Thyroid gland (tissue), 4 donors: ENCODE data around the gene YPEL2. TPM values are rescaled to one million over a fixed set of nuclear protein-coding genes. Genes with fewer than 3 reads are reported as not detected.
A peak's percentile ranks its signal among the peaks of the same experiment; 100 is the strongest.

Experiments
- DNase-seq, 2 donors: peaks; one replicate each; pipeline ENCODE4 v3.0.0-alpha.2; 2019
- H3K27ac ChIP-seq, 3 donors: fragments of 200-600 bp; sonication (generic); 1 replicate in 2 of 3; 2 replicates in 1 of 3; pipeline ENCODE4 v1.5.1; 2016 to 2019; ENCODE audit warnings: mild to moderate bottlenecking in 1 of 3, moderate library complexity in 1 of 3
- H3K27me3 ChIP-seq: fragments of 200-600 bp; sonication (generic); one replicate; pipeline ENCODE4 v1.5.1; 2019
- H3K36me3 ChIP-seq, 2 donors: fragments of 200-600 bp; sonication (generic); one replicate each; pipeline ENCODE4 v1.5.1; 2016 to 2019
- H3K4me1 ChIP-seq, 2 donors: fragments of 200-600 bp; sonication (generic); one replicate each; pipeline ENCODE4 v1.5.1; 2017 to 2019
- H3K4me3 ChIP-seq, 3 donors: fragments of 200-600 bp; sonication (generic); replicated peaks in 1 of 3; 1 replicate in 2 of 3; 2 replicates in 1 of 3; pipeline ENCODE4 v1.5.1; 2016; ENCODE audit warnings: mild to moderate bottlenecking in 1 of 3
- H3K9me3 ChIP-seq: fragments of 200-600 bp; sonication (generic); one replicate; pipeline ENCODE4 v1.5.1; 2017
- POLR2A ChIP-seq, 2 donors: fragments of 450-650 bp; IDR thresholded peaks; one replicate each; pipeline ENCODE4 v1.6.1; 2017; ENCODE audit warnings: antibody characterized with exemption in 2 of 2, mild to moderate bottlenecking in 2 of 2, moderate library complexity in 1 of 2
- WGBS, 2 donors: methylation state at CpG; one replicate each; pipeline ENCODE4 v1.1.5; 2017; 5-methylcytosine and 5-hydroxymethylcytosine counted together
- intact Hi-C: fragments of 100-400 bp; cut with DNase I; formaldehyde crosslinking; loops from one replicate; pipeline ENCODE4 v1.15.1; 2023
- total RNA-seq, 4 donors: library from RNA; depleted of rRNA; stranded (reverse); fragments of >200 nt; gene quantifications; one replicate each; pipeline ENCODE4 v1.2.3, GENCODE V29; 2016
- TF ChIP-seq, protein P1 (sequence below), 6 experiments: fragments of 200-600 bp in 3 of 6; fragments of 450-650 bp in 3 of 6; sonication (generic) in 3 of 6; IDR thresholded peaks; one replicate each; pipeline ENCODE4 v1.5.1; 2016 to 2019; ENCODE audit warnings: antibody characterized with exemption in 6 of 6, mild to moderate bottlenecking in 2 of 6, inconsistent platforms in 1 of 6, moderate library complexity in 1 of 6

Gene YPEL2
- total RNA-seq, 4 donors from 2014 or later, result 29.5 to 67.2 (median 39.9) TPM

DNA sequence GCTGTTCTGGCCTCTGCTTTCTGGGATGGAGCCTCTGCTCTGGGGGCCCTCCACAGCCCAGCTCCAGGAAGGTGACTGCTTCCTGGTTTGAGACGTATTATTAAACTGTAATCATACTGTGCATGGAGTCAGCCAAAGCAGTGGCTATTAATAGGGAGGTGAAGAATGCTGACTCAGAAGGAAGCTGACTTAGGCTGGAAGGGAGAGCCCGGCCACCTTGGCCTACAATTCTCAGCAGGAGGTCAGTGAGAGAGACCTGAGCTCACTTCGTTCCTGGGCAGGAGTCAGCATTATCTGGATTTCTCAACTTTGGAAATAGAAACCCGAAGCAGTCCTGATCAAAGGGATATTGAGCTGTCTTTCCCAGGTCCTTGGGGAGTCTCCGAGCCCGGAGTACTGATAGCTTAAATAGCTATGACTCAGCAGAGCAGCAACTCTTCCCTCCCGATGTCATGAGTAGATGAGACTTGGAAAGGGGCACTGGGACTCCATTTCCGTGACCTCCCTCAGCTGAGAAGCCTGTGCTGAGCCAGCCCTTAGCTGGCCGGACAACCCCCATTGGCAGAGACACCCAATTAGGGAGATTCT lies 91.8 kb downstream of the YPEL2 start:
- peak; percentile 69 to 71 for DNase-seq
- peaks cover 56 to 73% of the 10 kb centered on the region in 2 donors for H3K4me1 ChIP-seq
- H3K27ac ChIP-seq, result peak overlapping the region; percentile 67 to 86 (median 81)
- intact Hi-C loops, result loop anchor here (5.0 kb wide), 1 partner anchor 91 kb away; the partner anchor contains the start of gene YPEL2
- H3K36me3 ChIP-seq, result no peaks in the 10 kb centered on the region
- WGBS, 2 donors, result 27% methylated on average over 9 of the region's 9 CpGs
- no peak overlapping the region for H3K4me3 ChIP-seq
- no peaks in the 10 kb centered on the region for H3K9me3 ChIP-seq
- H3K27me3 ChIP-seq, result no peaks in the 10 kb centered on the region
- TF ChIP-seq, protein P1, sequence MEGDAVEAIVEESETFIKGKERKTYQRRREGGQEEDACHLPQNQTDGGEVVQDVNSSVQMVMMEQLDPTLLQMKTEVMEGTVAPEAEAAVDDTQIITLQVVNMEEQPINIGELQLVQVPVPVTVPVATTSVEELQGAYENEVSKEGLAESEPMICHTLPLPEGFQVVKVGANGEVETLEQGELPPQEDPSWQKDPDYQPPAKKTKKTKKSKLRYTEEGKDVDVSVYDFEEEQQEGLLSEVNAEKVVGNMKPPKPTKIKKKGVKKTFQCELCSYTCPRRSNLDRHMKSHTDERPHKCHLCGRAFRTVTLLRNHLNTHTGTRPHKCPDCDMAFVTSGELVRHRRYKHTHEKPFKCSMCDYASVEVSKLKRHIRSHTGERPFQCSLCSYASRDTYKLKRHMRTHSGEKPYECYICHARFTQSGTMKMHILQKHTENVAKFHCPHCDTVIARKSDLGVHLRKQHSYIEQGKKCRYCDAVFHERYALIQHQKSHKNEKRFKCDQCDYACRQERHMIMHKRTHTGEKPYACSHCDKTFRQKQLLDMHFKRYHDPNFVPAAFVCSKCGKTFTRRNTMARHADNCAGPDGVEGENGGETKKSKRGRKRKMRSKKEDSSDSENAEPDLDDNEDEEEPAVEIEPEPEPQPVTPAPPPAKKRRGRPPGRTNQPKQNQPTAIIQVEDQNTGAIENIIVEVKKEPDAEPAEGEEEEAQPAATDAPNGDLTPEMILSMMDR (IDR thresholded peaks at IDR 0.05), result no peak
- TF ChIP-seq POLR2A (IDR thresholded peaks at IDR 0.05), result peak in 1 of 2 donors; percentile 27

DNA sequence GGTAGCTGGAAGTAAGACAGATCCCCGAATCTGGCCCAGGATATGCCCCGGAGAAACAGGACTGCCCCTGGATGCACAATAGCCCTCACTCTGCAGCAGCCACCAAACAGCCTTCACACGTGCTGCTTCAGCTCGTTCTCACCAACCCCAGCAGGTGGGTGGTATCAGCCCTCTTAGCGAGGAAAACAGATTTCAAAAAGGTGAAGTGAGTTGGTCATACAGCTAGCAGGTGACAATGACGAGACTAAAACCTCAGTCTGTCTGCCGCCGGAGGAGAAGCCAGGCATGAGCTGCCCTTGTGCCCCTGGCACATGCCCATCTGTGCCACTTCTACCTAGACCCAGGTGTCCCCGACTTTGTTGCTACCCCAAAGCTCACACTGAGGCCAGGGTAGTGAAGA lies 92.4 kb downstream of the YPEL2 start:
- intact Hi-C loops, result loop anchor here (5.0 kb wide), 1 partner anchor 92 kb away; the partner anchor contains the start of gene YPEL2
- Histone ChIP-seq H3K27ac (peak overlapping the region; percentile 67 to 86 (median 81)), H3K4me3 (no peak overlapping the region), H3K36me3 (no peaks in the 10 kb centered on the region), H3K9me3 (no peaks in the 10 kb centered on the region), H3K27me3 (no peaks in the 10 kb centered on the region), H3K4me1 (peaks cover 59 to 79% of the 10 kb centered on the region in 2 donors)
- no peak for DNase-seq
- no peak for TF ChIP-seq POLR2A (IDR thresholded peaks at IDR 0.05)
- TF ChIP-seq, protein P1 (IDR thresholded peaks at IDR 0.05), result no peak
- 88 to 97% methylated on average over 9 of the region's 9 CpGs for WGBS, 2 donors

DNA sequence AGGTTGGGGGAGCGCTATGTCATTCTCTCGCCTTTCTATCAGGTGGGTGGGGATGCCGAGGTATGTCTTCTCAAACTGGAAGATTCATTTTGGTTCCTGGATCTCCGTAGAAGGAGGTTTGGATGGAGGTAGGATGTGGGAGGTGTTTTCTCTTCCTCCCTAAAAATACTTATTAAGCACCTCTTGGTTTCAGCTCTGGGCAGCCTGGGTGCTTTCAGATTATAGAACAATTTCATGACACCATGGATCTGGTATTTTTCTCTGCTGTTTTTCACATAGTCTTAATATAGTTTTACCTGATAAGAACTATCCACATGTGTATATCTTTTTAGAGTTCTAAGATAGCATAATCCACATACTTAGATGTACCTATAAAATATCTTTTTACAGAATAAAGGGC lies 92.9 kb downstream of the YPEL2 start:
- no peak for DNase-seq
- Histone ChIP-seq H3K4me3 (no peak overlapping the region), H3K4me1 (peaks cover 59 to 83% of the 10 kb centered on the region in 2 donors), H3K27me3 (no peaks in the 10 kb centered on the region), H3K36me3 (no peaks in the 10 kb centered on the region), H3K27ac (peak overlapping the region; percentile 67 to 86 (median 81)), H3K9me3 (no peaks in the 10 kb centered on the region)
- TF ChIP-seq, protein P1 (IDR thresholded peaks at IDR 0.05), result no peak
- intact Hi-C loops, result loop anchor here (5.0 kb wide), 1 partner anchor 92 kb away; the partner anchor contains the start of gene YPEL2
- 94 to 100% methylated on average over 4 of the region's 4 CpGs for WGBS, 2 donors

DNA sequence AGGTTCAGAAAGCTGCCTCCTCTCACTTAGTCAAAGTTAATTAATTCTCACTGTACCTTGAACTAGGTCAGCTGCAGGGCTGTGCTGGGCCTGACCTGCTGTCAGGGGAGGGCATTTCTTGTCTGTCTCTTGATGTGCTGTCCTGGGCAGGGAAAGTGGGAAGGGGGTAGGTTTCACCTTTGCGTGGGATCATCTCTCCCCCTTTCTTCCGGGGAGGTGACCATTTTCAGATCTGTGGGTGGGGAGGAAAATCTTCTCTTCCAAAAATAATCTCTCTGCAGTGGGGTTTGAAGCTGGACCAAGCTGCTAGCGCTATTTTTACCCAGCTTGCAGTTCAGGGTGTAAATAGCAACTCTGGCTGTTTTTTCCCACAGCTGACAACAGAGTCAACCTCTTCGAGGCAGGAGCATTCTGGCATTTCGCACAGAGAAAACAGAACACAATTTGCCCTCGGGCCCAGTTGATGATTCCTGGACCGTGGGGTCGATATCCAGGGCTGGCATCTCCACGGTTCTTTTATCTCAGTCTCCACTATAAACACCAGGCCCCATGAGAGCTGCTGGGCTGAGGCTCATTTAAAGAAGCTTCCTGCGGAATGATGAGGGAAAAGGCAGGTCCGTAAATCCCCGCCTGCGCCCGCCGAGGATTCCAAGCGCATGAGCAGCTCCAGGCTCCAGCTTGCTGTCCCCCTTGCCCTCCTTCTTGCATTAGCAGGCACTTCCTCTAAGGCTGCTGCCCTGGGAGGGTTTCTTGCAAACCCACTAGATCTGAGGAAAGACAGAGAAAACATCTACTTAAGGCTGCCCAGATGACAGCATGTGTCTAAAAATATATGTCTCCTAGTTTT lies 93.9 kb downstream of the YPEL2 start:
- Histone ChIP-seq H3K36me3 (no peaks in the 10 kb centered on the region), H3K27ac (peak overlapping the region; percentile 37 to 86 (median 81)), H3K9me3 (no peaks in the 10 kb centered on the region), H3K27me3 (no peaks in the 10 kb centered on the region), H3K4me3 (no peak overlapping the region), H3K4me1 (peaks cover 58 to 82% of the 10 kb centered on the region in 2 donors)
- peak in 1 of 2 donors; percentile 20 for DNase-seq
- intact Hi-C loops, result no loop called here
- 43 to 60% methylated on average over 13 to 16 of the region's 16 CpGs for WGBS, 2 donors
- TF ChIP-seq, protein P1 (IDR thresholded peaks at IDR 0.05), result no peak
- TF ChIP-seq POLR2A (IDR thresholded peaks at IDR 0.05), result no peak

DNA sequence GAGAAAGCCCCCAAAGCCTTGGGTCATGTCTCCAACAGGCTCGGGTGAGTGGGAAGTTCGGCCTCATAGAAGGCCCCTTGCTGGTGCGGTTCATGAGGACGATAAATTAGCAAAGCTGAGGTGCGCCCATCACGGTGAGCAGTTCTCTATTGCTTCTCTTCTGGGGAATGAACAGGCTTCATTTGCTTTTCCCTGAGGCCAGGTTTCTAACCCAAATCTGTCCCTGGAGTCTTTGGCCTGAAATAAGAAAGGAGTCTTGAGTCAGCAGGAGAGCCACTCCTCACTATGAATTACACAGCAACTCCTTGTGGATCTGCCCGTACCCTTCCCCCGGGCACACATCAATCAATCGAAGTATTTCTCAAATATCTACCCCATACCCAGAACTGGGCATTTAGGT lies 94.6 kb downstream of the YPEL2 start:
- no peak for TF ChIP-seq POLR2A (IDR thresholded peaks at IDR 0.05)
- TF ChIP-seq, protein P1 (IDR thresholded peaks at IDR 0.05), result no peak
- H3K4me3 ChIP-seq, result no peak overlapping the region
- intact Hi-C loops, result no loop called here
- H3K27me3 ChIP-seq, result no peaks in the 10 kb centered on the region
- peak overlapping the region; percentile 37 to 86 (median 81) for H3K27ac ChIP-seq
- H3K36me3 ChIP-seq, result no peaks in the 10 kb centered on the region
- peaks cover 51 to 75% of the 10 kb centered on the region in 2 donors for H3K4me1 ChIP-seq
- no peaks in the 10 kb centered on the region for H3K9me3 ChIP-seq
- WGBS, 2 donors, result 84 to 87% methylated on average over 9 of the region's 9 CpGs
- DNase-seq, result no peak
